ENCODE data around the gene TGFB2. TPM values are rescaled to one million over a fixed set of nuclear protein-coding genes. Genes with fewer than 3 reads are reported as not detected.

Gene TGFB2
- polyA plus RNA-seq, 2 of the 4 experiments (the other 2 are of a cell fraction): 29.7 to 65.8 TPM

DNA sequence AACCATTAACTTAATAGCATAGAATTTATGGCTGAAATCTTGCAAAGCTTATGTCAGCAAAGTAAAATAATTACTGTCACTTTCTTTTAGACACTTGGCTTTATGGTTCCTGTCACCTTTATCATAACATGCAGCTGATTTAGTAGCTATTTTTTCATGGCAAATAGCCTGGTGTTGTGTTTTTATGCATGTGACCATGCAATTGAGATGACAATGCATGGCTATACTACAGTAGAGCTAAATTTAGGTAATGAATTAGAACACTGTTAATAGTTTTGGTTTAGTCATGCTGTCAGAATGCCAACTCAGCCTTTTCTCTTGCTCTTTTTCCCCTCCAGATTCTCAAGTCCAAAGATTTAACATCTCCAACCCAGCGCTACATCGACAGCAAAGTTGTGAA is 88.6 kb downstream of the TGFB2 start:
- no peaks in the 10 kb centered on the region for H3K9me3 ChIP-seq
- no peak for FAIRE-seq
- no peak overlapping the region for H3K4me3 ChIP-seq
- WGBS (ENCODE audit: missing lambda C conversion rate): 96% methylated on average over 2 of the region's 2 CpGs
- DNase-seq (ENCODE audit: low read depth in 1 of 2, low spot score in 1 of 2): no peak
- 0 out of 3 replicates have a peak, but pooled peaks cover 10% of the 10 kb centered on the region for H3K4me1 ChIP-seq
- ChIA-PET POLR2A (no interaction called here), CTCF (no interaction called here)
- peak; percentile 82 for TF ChIP-seq MAFK (IDR thresholded peaks at IDR 0.05; ENCODE audit: partially characterized antibody)
- no peak for TF ChIP-seq EP300 (IDR thresholded peaks at IDR 0.05)
- ATAC-seq: no peak
- H3K27ac ChIP-seq: no peak overlapping the region
- no peak overlapping the region for H3K4me2 ChIP-seq

DNA sequence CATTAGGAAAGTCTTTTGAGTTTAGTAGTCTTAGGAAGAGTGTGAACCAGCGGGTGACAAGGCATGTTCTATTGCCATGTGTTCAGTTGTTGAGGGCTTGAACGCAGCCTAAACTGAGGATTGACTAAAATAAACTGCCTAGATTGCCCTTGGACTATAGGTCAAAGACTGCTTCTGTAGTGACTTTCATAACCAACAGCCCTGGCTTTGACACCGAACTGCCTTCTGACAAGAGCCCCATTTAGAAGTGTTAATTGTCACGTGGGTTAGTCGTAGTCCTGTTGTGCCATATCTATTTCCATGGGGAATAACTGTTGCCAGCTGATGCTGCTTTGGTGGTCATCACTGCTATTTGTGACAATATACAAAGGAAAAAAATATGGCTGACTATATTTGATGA is 90.4 kb downstream of the TGFB2 start:
- WGBS (ENCODE audit: missing lambda C conversion rate): over 99% methylated on average over 5 of the region's 5 CpGs
- Histone ChIP-seq H3K9me3 (no peaks in the 10 kb centered on the region), H3K4me2 (no peak overlapping the region), H3K4me1 (peaks cover 14% of the 10 kb centered on the region; the same call in 1 of the 3 replicates), H3K27ac (peak overlapping the region in 1 of 2 experiments; percentile 2; a peak in 2 of 6 replicates), H3K4me3 (no peak overlapping the region)
- TF ChIP-seq RCOR1 (IDR thresholded peaks at IDR 0.05; ENCODE audit: low read depth, low read length): no peak
- TF ChIP-seq BHLHE40 (IDR thresholded peaks at IDR 0.05; ENCODE audit: low read depth, low read length): no peak
- TF ChIP-seq ATOH8 (CRISPR knock-in tag; IDR thresholded peaks at IDR 0.05; ENCODE audit: low read depth): no peak
- no peak for TF ChIP-seq RNF2 (IDR thresholded peaks at IDR 0.05; ENCODE audit: borderline replicate concordance, low read depth)
- no peak for TF ChIP-seq EP300 (IDR thresholded peaks at IDR 0.05)
- no peak for TF ChIP-seq BCL3 (IDR thresholded peaks at IDR 0.05)
- no peak for TF ChIP-seq SREBF2 (IDR thresholded peaks at IDR 0.05)
- TF ChIP-seq ZSCAN20 (CRISPR knock-in tag; IDR thresholded peaks at IDR 0.05): no peak
- no peak for TF ChIP-seq TP53 (CRISPR knock-in tag; IDR thresholded peaks at IDR 0.05)
- TF ChIP-seq CBX8 (IDR thresholded peaks at IDR 0.05): no peak
- TF ChIP-seq HOXB5 (CRISPR knock-in tag; IDR thresholded peaks at IDR 0.05): no peak
- no peak for FAIRE-seq
- no peak for DNase-seq (ENCODE audit: low read depth in 1 of 2, low spot score in 1 of 2)
- POLR2A ChIA-PET: no interaction called here
- ATAC-seq: no peak
- CTCF ChIA-PET: interaction anchor here (2.0 kb wide), 1 partner anchor 18 kb away, joined by 4 read pairs; no protein-coding TSS in a partner anchor

- Histone ChIP-seq H3K9me3 (no peaks in the 10 kb centered on the region), H3K4me3 (no peak overlapping the region), H3K4me1 (peaks cover 14% of the 10 kb centered on the region; the same call in 1 of the 3 replicates), H3K4me2 (no peak overlapping the region), H3K27ac (peak overlapping the region in 1 of 2 experiments; percentile 23; a peak in 2 of 6 replicates)
- FAIRE-seq (no peak), ATAC-seq (no peak; a peak in 1 of 6 replicates), DNase-seq (ENCODE audit: low read depth in 1 of 2, low spot score in 1 of 2) (no peak)
- no peak for TF ChIP-seq PHF8 (IDR thresholded peaks at IDR 0.05; ENCODE audit: borderline replicate concordance, low read depth)
- no peak for TF ChIP-seq POLR2A (IDR thresholded peaks at IDR 0.05; ENCODE audit: low read length)
- TF ChIP-seq, protein P1, sequence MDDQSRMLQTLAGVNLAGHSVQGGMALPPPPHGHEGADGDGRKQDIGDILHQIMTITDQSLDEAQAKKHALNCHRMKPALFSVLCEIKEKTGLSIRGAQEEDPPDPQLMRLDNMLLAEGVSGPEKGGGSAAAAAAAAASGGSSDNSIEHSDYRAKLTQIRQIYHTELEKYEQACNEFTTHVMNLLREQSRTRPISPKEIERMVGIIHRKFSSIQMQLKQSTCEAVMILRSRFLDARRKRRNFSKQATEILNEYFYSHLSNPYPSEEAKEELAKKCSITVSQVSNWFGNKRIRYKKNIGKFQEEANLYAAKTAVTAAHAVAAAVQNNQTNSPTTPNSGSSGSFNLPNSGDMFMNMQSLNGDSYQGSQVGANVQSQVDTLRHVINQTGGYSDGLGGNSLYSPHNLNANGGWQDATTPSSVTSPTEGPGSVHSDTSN (IDR thresholded peaks at IDR 0.05): no peak
- TF ChIP-seq ELK1 (IDR thresholded peaks at IDR 0.05; ENCODE audit: low read depth, low read length): no peak
- no peak for TF ChIP-seq EHMT2 (IDR thresholded peaks at IDR 0.05; ENCODE audit: low read depth)
- TF ChIP-seq ZFP36 (IDR thresholded peaks at IDR 0.05; ENCODE audit: borderline replicate concordance, partially characterized antibody): no peak
- TF ChIP-seq HDAC2 (IDR thresholded peaks at IDR 0.05): no peak
- TF ChIP-seq EHF (CRISPR knock-in tag; IDR thresholded peaks at IDR 0.05): no peak
- TF ChIP-seq TP53 (CRISPR knock-in tag; IDR thresholded peaks at IDR 0.05): no peak
- TF ChIP-seq, protein P2, sequence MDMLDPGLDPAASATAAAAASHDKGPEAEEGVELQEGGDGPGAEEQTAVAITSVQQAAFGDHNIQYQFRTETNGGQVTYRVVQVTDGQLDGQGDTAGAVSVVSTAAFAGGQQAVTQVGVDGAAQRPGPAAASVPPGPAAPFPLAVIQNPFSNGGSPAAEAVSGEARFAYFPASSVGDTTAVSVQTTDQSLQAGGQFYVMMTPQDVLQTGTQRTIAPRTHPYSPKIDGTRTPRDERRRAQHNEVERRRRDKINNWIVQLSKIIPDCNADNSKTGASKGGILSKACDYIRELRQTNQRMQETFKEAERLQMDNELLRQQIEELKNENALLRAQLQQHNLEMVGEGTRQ (IDR thresholded peaks at IDR 0.05): no peak
- TF ChIP-seq HOXB13 (CRISPR knock-in tag; IDR thresholded peaks at IDR 0.05; ENCODE audit: low read depth): no peak
- TF ChIP-seq ZC3H11A (IDR thresholded peaks at IDR 0.05): no peak
- TF ChIP-seq ATOH8 (CRISPR knock-in tag; IDR thresholded peaks at IDR 0.05; ENCODE audit: low read depth): no peak
- no peak for TF ChIP-seq BHLHE40 (IDR thresholded peaks at IDR 0.05; ENCODE audit: low read depth, low read length)
- TF ChIP-seq CHD2 (IDR thresholded peaks at IDR 0.05; ENCODE audit: low read length, partially characterized antibody): no peak
- ChIA-PET POLR2A (no interaction called here), CTCF (interaction anchor here (2.0 kb wide), 1 partner anchor 17 kb away, joined by 4 read pairs; no protein-coding TSS in a partner anchor)
- 90% methylated on average over 1 of the region's 1 CpG for WGBS (ENCODE audit: missing lambda C conversion rate)
Observed at GRCh38 chr1:218436346-218436745, 91.2 kb downstream of the TGFB2 start.
